Mammary epithelial cell (primary cell): ENCODE results near the gene SEPTIN2.

Source experiments
- EZH2 ChIP-seq: IDR thresholded peaks from 2 replicates; pipeline ENCODE4 v1.6.1; 2012; ENCODE audit warnings: low read length, inconsistent platforms, borderline replicate concordance
- TF ChIP-seq, protein P1 (sequence below), 2 donors: IDR thresholded peaks in 1 of 2; conservative IDR thresholded peaks in 1 of 2; 2 replicates each; pipeline ENCODE4 v1.5.1; 2011 to 2012; ENCODE audit warnings: inconsistent platforms in 2 of 2, low read length in 2 of 2, mild to moderate bottlenecking in 2 of 2, control low read depth in 1 of 2, low read depth in 1 of 2; ENCODE audit not compliant: insufficient read depth in 1 of 2; ENCODE audit errors: extremely low read depth in 1 of 2

GRCh38 chr2:241273210-241274020 is 42.3 kb upstream of the SEPTIN2 start:
- no peak for TF ChIP-seq EZH2
- TF ChIP-seq, protein P1, sequence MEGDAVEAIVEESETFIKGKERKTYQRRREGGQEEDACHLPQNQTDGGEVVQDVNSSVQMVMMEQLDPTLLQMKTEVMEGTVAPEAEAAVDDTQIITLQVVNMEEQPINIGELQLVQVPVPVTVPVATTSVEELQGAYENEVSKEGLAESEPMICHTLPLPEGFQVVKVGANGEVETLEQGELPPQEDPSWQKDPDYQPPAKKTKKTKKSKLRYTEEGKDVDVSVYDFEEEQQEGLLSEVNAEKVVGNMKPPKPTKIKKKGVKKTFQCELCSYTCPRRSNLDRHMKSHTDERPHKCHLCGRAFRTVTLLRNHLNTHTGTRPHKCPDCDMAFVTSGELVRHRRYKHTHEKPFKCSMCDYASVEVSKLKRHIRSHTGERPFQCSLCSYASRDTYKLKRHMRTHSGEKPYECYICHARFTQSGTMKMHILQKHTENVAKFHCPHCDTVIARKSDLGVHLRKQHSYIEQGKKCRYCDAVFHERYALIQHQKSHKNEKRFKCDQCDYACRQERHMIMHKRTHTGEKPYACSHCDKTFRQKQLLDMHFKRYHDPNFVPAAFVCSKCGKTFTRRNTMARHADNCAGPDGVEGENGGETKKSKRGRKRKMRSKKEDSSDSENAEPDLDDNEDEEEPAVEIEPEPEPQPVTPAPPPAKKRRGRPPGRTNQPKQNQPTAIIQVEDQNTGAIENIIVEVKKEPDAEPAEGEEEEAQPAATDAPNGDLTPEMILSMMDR (conservative IDR thresholded peaks at IDR 0.05 in 1 of 2, IDR thresholded peaks at IDR 0.05 in 1 of 2; ENCODE audit: extremely low read depth in 1 of 2, insufficient read depth in 1 of 2, low read depth in 1 of 2, low read length in 2 of 2), result no peak
